A549 (cell line): ENCODE measurements around the gene PCNX2. TPM values are rescaled to one million over a fixed set of nuclear protein-coding genes. Genes with fewer than 3 reads are reported as not detected.

Source experiments
- ATAC-seq, 2 experiments: fragments of 200-7000 bp in 1 of 2; fragments of >200 bp in 1 of 2; cut with Nextera tagmentation in 1 of 2; cut with Tn5 transposase in 1 of 2; 3 replicates each; pipeline versions ENCODE4 v1.8.0 to v1.9.1; 2018 to 2020; ENCODE audit warnings: mild to moderate bottlenecking in 1 of 2, moderate library complexity in 1 of 2
- CTCF ChIA-PET: fragments of 300-600 bp; sonication (Branson Sonifier 250); formaldehyde crosslinking; extraction: SDS; loops from one replicate; lab custom pipeline; 2021; ENCODE audit warnings: antibody characterized with exemption, inconsistent platforms; lab: Yijun Ruan, JAX
- POLR2A ChIA-PET: fragments of 350-600 bp; formaldehyde crosslinking; extraction: SDS; loops from one replicate; lab custom pipeline; 2021; ENCODE audit warnings: antibody characterized with exemption, inconsistent platforms; lab: Yijun Ruan, JAX
- DNase-seq, 2 experiments: peaks; one replicate each; pipeline versions ENCODE4 v3.0.0 to v3.0.0-alpha.2; 2011 to 2016; ENCODE audit warnings: low read depth in 1 of 2, low spot score in 1 of 2
- FAIRE-seq: peaks from 2 replicates; lab custom pipeline; 2011; peaks lifted over from hg19 to GRCh38; lab: Jason Lieb, UNC
- H3K27ac ChIP-seq, 2 experiments: fragments of >200 bp; sonication (Bioruptor Twin); formaldehyde crosslinking; 3 replicates each; pipeline ENCODE4 v1.5.1; 2016 to 2017
- H3K4me1 ChIP-seq: fragments of >200 bp; sonication (Bioruptor Twin); formaldehyde crosslinking; 3 replicates; pipeline ENCODE4 v1.6.1; 2016
- H3K4me2 ChIP-seq: fragments of >200 bp; sonication (Bioruptor Twin); formaldehyde crosslinking; 3 replicates; pipeline ENCODE4 v1.6.1; 2016
- H3K4me3 ChIP-seq: fragments of >200 bp; sonication (Bioruptor Twin); formaldehyde crosslinking; 3 replicates; pipeline ENCODE4 v1.5.1; 2016
- H3K9me3 ChIP-seq: fragments of >200 bp; sonication (Bioruptor Twin); formaldehyde crosslinking; 3 replicates; pipeline ENCODE4 v1.6.1; 2016
- CHD4 ChIP-seq: fragments of 200-600 bp; sonication (generic); IDR thresholded peaks from 2 replicates; pipeline ENCODE4 v1.6.1; 2016; ENCODE audit warnings: antibody characterized with exemption, mild to moderate bottlenecking, borderline replicate concordance
- CTCF ChIP-seq: fragments of >200 bp; sonication (Bioruptor Twin); formaldehyde crosslinking; IDR thresholded peaks from 3 replicates; pipeline ENCODE4 v1.5.1; 2016
- E2F6 ChIP-seq: IDR thresholded peaks from 2 replicates; pipeline ENCODE4 v1.6.1; 2012; ENCODE audit warnings: low read depth, borderline replicate concordance
- EHF ChIP-seq: fragments of 250-450 bp; sonication (Bioruptor Pico); IDR thresholded peaks from 2 replicates; pipeline ENCODE4 v1.5.0; 2020; ENCODE audit warnings: mild to moderate bottlenecking
- EP300 ChIP-seq, 2 experiments: fragments of >200 bp; sonication (Bioruptor Twin); formaldehyde crosslinking; IDR thresholded peaks; 2 replicates in 1 of 2; 3 replicates in 1 of 2; pipeline ENCODE4 v1.6.1; 2016 to 2017
- ESRRA ChIP-seq: fragments of 150-350 bp; IDR thresholded peaks from 2 replicates; pipeline ENCODE4 v1.6.1; 2014; ENCODE audit warnings: mild to moderate bottlenecking, low read length, borderline replicate concordance
- FOSB ChIP-seq: fragments of 250-450 bp; sonication (Bioruptor Pico); IDR thresholded peaks from 2 replicates; pipeline ENCODE4 v1.5.0; 2020; ENCODE audit warnings: mild to moderate bottlenecking, moderate library complexity
- FOSL2 ChIP-seq, 2 experiments: fragments of 450-650 bp in 1 of 2; fragments of >200 bp in 1 of 2; sonication (Bioruptor Twin) in 1 of 2; formaldehyde crosslinking; IDR thresholded peaks; 2 replicates each; pipeline versions ENCODE4 v1.5.0 to v1.6.1; 2016 to 2020; ENCODE audit warnings: mild to moderate bottlenecking in 1 of 2, moderate library complexity in 1 of 2
- GATA3 ChIP-seq: IDR thresholded peaks from 2 replicates; pipeline ENCODE4 v1.6.1; 2012; ENCODE audit warnings: borderline replicate concordance
- HOXA7 ChIP-seq: fragments of 250-450 bp; sonication (Bioruptor Pico); IDR thresholded peaks from 2 replicates; pipeline ENCODE4 v1.5.0; 2020; ENCODE audit warnings: mild to moderate bottlenecking, moderate library complexity
- HOXB5 ChIP-seq: fragments of 250-450 bp; sonication (Bioruptor Pico); IDR thresholded peaks from 2 replicates; pipeline ENCODE4 v1.5.0; 2020; ENCODE audit warnings: mild to moderate bottlenecking, moderate library complexity
- KDM5A ChIP-seq: fragments of 200-600 bp; sonication (generic); IDR thresholded peaks from 2 replicates; pipeline ENCODE4 v1.6.1; 2016; ENCODE audit warnings: antibody characterized with exemption, mild to moderate bottlenecking
- POLR2A ChIP-seq: IDR thresholded peaks from 2 replicates; pipeline ENCODE4 v1.6.1; 2012; ENCODE audit warnings: mild to moderate bottlenecking, low read length
- POLR2AphosphoS2 ChIP-seq: conservative IDR thresholded peaks from 2 replicates; pipeline ENCODE4 v1.6.1; 2012; ENCODE audit warnings: low read length, improper control_type of control experiment, inconsistent platforms
- RARB ChIP-seq: fragments of 250-450 bp; sonication (Bioruptor Pico); IDR thresholded peaks from 2 replicates; pipeline ENCODE4 v1.8.0; 2021; ENCODE audit warnings: mild to moderate bottlenecking, moderate library complexity
- RCOR1 ChIP-seq: fragments of 150-350 bp; IDR thresholded peaks from 2 replicates; pipeline ENCODE4 v1.6.1; 2014; ENCODE audit warnings: antibody characterized with exemption, low read length, low read depth
- SREBF2 ChIP-seq: fragments of 450-650 bp; IDR thresholded peaks from 2 replicates; pipeline ENCODE4 v1.6.1; 2014; ENCODE audit warnings: mild to moderate bottlenecking, moderate library complexity
- USF2 ChIP-seq: fragments of 450-650 bp; IDR thresholded peaks from 2 replicates; pipeline ENCODE4 v1.6.1; 2014; ENCODE audit warnings: antibody characterized with exemption
- WGBS: methylation state at CpG from one replicate; pipeline ENCODE4 v1.1.6; 2017; ENCODE audit errors: missing lambda C conversion rate; 5-methylcytosine and 5-hydroxymethylcytosine counted together
- polyA plus RNA-seq, 4 experiments: library from polyadenylated mRNA; depleted of rRNA in 3 of 4; stranded (reverse); fragments of >200 nt; fragmentation: RNase III in 1 of 4; extraction: RNeasy Plus Mini Kit Qiagen cat#74134 plus additional on column Dnase treatment in 1 of 4; gene quantifications; 2 replicates in 3 of 4; 3 replicates in 1 of 4; pipeline ENCODE4 v1.2.3, GENCODE V29; 2011 to 2017

The PCNX2 gene
- polyA plus RNA-seq, 2 of the 4 experiments (the other 2 are of a cell fraction): 8.8 to 27.2 TPM

- ATAC-seq (no peak), DNase-seq (no peak), FAIRE-seq (no peak)
- Histone ChIP-seq H3K4me1 (no peaks in the 10 kb centered on the region), H3K4me3 (no peak overlapping the region), H3K27ac (no peak overlapping the region), H3K4me2 (no peak overlapping the region), H3K9me3 (no peaks in the 10 kb centered on the region)
- CTCF ChIA-PET: interaction anchor here (1.3 kb wide), 1 partner anchor 9 kb away, joined by 3 read pairs; no protein-coding TSS in a partner anchor
- POLR2A ChIA-PET: no interaction called here
- 99% methylated on average over 6 of the region's 6 CpGs for WGBS
- TF ChIP-seq ESRRA: no peak
- TF ChIP-seq, all 56 proteins: peak for 0
Measured at GRCh38 chr1:233151861-233152260, 143.7 kb downstream of the PCNX2 start.

GRCh38 chr1:233144434-233144833, 151.1 kb downstream of the PCNX2 start:
- H3K9me3 ChIP-seq: no peaks in the 10 kb centered on the region
- no peak for ATAC-seq
- POLR2A ChIA-PET: no interaction called here
- no peak for FAIRE-seq
- TF ChIP-seq E2F6 (no peak), RCOR1 (no peak), FOSL2 (IDR thresholded peaks at IDR 0.05) (no peak), FOSL2 (CRISPR knock-in tag; IDR thresholded peaks at IDR 0.05) (peak; percentile 10; the same call in 1 of the 2 replicates), EHF (no peak), EP300 (IDR thresholded peaks at IDR 0.05) (no peak)
- TF ChIP-seq, all 56 proteins: peak for 1
- no peak overlapping the region for H3K4me3 ChIP-seq
- CTCF ChIA-PET: interaction anchor here (0.9 kb wide), 1 partner anchor 96 kb away, joined by 3 read pairs; no protein-coding TSS in a partner anchor
- H3K4me2 ChIP-seq: no peak overlapping the region
- WGBS: 65% methylated on average over 2 of the region's 2 CpGs
- DNase-seq: no peak
- H3K27ac ChIP-seq: no peak overlapping the region
- peaks cover 10% of the 10 kb centered on the region; the same call in 1 of the 3 replicates for H3K4me1 ChIP-seq

GRCh38 chr1:233143241-233143640, 152.3 kb downstream of the PCNX2 start:
- no peak for DNase-seq
- Histone ChIP-seq H3K9me3 (no peaks in the 10 kb centered on the region), H3K4me2 (no peak overlapping the region), H3K27ac (no peak overlapping the region), H3K4me1 (peaks cover 10% of the 10 kb centered on the region; the same call in 1 of the 3 replicates), H3K4me3 (no peak overlapping the region)
- ChIA-PET POLR2A (no interaction called here), CTCF (interaction anchor here (1.0 kb wide), 1 partner anchor 52 kb away, joined by 3 read pairs; no protein-coding TSS in a partner anchor)
- no peak for FAIRE-seq
- no peak for ATAC-seq
- 89% methylated on average over 4 of the region's 4 CpGs for WGBS
- TF ChIP-seq USF2 (no peak), SREBF2 (no peak), HOXB5 (CRISPR knock-in tag) (no peak)

- ATAC-seq: no peak
- H3K4me3 ChIP-seq: no peak overlapping the region
- no peak overlapping the region for H3K27ac ChIP-seq
- TF ChIP-seq GATA3 (no peak), RARB (CRISPR knock-in tag) (no peak), CHD4 (no peak), CTCF (no peak), KDM5A (no peak), POLR2AphosphoS2 (no peak), POLR2A (no peak), HOXA7 (no peak), FOSB (CRISPR knock-in tag) (no peak), USF2 (no peak)
- TF ChIP-seq, all 56 proteins: peak for 0
- Histone ChIP-seq H3K4me1 (peaks cover 12% of the 10 kb centered on the region; the same call in 1 of the 3 replicates), H3K9me3 (no peaks in the 10 kb centered on the region), H3K4me2 (no peak overlapping the region)
- DNase-seq (no peak), FAIRE-seq (no peak)
- ChIA-PET POLR2A (no interaction called here), CTCF (interaction anchor here (0.6 to 0.7 kb wide), 2 partner anchors 56 to 62 kb away, joined by 3 read pairs; no protein-coding TSS in a partner anchor)
Measured at GRCh38 chr1:233140974-233141373, 154.6 kb downstream of the PCNX2 start.
